Gastrocnemius medialis (tissue), 4 donors: ENCODE results near the gene TNFSF4. TPM values are rescaled to one million over a fixed set of nuclear protein-coding genes. Genes with fewer than 3 reads are reported as not detected.

Experiments
- ATAC-seq, 2 donors: fragments of 150-250 bp; one replicate each; pipeline ENCODE4 v1.9.1; 2016
- DNase-seq, 2 donors: peaks; one replicate each; pipeline ENCODE4 v3.0.0-alpha.2; 2019
- H3K27ac ChIP-seq, 4 donors: fragments of 200-600 bp; sonication (generic); 1 replicate in 1 of 4; 2 replicates in 3 of 4; pipeline ENCODE4 v1.5.1; 2016 to 2018; ENCODE audit warnings: mild to moderate bottlenecking in 2 of 4, moderate library complexity in 1 of 4
- H3K27me3 ChIP-seq, 3 donors: fragments of 200-600 bp; sonication (generic) in 2 of 3; 1 replicate in 1 of 3; 2 replicates in 2 of 3; pipeline versions ENCODE4 v1.5.1 to v1.6.0; 2016 to 2019; ENCODE audit warnings: mild to moderate bottlenecking in 1 of 3, moderate library complexity in 1 of 3
- H3K36me3 ChIP-seq, 2 donors: fragments of 200-600 bp; sonication (generic) in 1 of 2; one replicate each; pipeline ENCODE4 v1.5.1; 2017 to 2018
- H3K4me1 ChIP-seq, 2 donors: fragments of 200-600 bp; sonication (generic) in 1 of 2; one replicate each; pipeline ENCODE4 v1.5.1; 2016 to 2017; ENCODE audit warnings: mild to moderate bottlenecking in 2 of 2
- H3K4me3 ChIP-seq, 4 donors: fragments of 200-600 bp; sonication (generic) in 3 of 4; 1 replicate in 1 of 4; 2 replicates in 3 of 4; pipeline ENCODE4 v1.5.1; 2016 to 2019; ENCODE audit warnings: mild to moderate bottlenecking in 2 of 4
- H3K9me3 ChIP-seq, 3 donors: fragments of 200-600 bp; sonication (generic) in 2 of 3; 1 replicate in 1 of 3; 2 replicates in 2 of 3; pipeline ENCODE4 v1.5.1; 2016 to 2019
- POLR2A ChIP-seq, 2 donors: fragments of 450-650 bp; IDR thresholded peaks; one replicate each; pipeline ENCODE4 v1.6.1; 2017; ENCODE audit warnings: antibody characterized with exemption in 2 of 2, mild to moderate bottlenecking in 2 of 2, moderate library complexity in 2 of 2
- in situ Hi-C, 4 donors: fragments of 200-750 bp; cut with MboI; loops; one replicate each; pipeline versions ENCODE4 v1.15.0 to v1.8.0; 2017; ENCODE audit warnings: low sequenced_read_pairs in 4 of 4
- intact Hi-C: fragments of 100-400 bp; cut with DNase I; formaldehyde crosslinking; loops from one replicate; pipeline ENCODE4 v1.15.1; 2023; ENCODE audit warnings: low total_unique reads
- total RNA-seq, 4 donors: library from RNA; depleted of rRNA; stranded (reverse); fragments of >200 nt; gene quantifications; one replicate each; pipeline versions ENCODE4 v1.1.0 to v1.2.3, GENCODE V29; 2016
- TF ChIP-seq, protein P1 (sequence below), 5 experiments: fragments of 450-650 bp in 3 of 5; fragments of 200-600 bp in 2 of 5; sonication (generic) in 2 of 5; IDR thresholded peaks in 4 of 5; conservative IDR thresholded peaks in 1 of 5; 1 replicate in 4 of 5; 2 replicates in 1 of 5; pipeline ENCODE4 v1.5.1; 2016 to 2019; ENCODE audit warnings: antibody characterized with exemption in 5 of 5, mild to moderate bottlenecking in 3 of 5, moderate library complexity in 3 of 5

Gene TNFSF4
- total RNA-seq, 4 donors from 2014 or later = 0.16 to 0.25 (median 0.23) TPM; not detected in 1

DNA sequence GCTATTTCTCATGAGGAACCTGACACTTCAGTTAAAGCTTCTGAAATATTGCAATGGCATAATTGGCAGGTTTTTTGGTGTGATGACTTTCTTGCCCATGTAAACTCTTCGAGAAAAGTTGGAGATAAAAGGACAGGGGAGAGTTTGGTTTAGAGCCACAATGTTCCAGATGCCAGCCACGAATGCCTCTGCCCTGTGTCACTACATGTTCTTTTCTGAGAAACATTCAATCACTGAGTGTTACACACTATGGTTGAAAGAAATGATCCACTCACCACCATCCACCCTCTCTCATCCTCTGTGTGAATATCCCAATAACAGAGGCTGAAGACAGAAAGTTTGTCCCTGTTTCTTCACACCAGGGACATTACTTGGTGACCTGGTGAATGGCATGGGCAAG lies 66.4 kb downstream of the TNFSF4 start:
- H3K4me1 ChIP-seq = no peaks in the 10 kb centered on the region
- no peaks in the 10 kb centered on the region for H3K9me3 ChIP-seq
- in situ Hi-C loops (no loop called here), intact Hi-C loops (no loop called here)
- no peak overlapping the region for H3K4me3 ChIP-seq
- TF ChIP-seq POLR2A (IDR thresholded peaks at IDR 0.05) = no peak
- TF ChIP-seq, protein P1, sequence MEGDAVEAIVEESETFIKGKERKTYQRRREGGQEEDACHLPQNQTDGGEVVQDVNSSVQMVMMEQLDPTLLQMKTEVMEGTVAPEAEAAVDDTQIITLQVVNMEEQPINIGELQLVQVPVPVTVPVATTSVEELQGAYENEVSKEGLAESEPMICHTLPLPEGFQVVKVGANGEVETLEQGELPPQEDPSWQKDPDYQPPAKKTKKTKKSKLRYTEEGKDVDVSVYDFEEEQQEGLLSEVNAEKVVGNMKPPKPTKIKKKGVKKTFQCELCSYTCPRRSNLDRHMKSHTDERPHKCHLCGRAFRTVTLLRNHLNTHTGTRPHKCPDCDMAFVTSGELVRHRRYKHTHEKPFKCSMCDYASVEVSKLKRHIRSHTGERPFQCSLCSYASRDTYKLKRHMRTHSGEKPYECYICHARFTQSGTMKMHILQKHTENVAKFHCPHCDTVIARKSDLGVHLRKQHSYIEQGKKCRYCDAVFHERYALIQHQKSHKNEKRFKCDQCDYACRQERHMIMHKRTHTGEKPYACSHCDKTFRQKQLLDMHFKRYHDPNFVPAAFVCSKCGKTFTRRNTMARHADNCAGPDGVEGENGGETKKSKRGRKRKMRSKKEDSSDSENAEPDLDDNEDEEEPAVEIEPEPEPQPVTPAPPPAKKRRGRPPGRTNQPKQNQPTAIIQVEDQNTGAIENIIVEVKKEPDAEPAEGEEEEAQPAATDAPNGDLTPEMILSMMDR (IDR thresholded peaks at IDR 0.05 in 4 of 5, conservative IDR thresholded peaks at IDR 0.05 in 1 of 5) = no peak
- H3K36me3 ChIP-seq = no peaks in the 10 kb centered on the region
- ATAC-seq (no peak), DNase-seq (no peak)
- H3K27me3 ChIP-seq = no peaks in the 10 kb centered on the region
- H3K27ac ChIP-seq = no peak overlapping the region

DNA sequence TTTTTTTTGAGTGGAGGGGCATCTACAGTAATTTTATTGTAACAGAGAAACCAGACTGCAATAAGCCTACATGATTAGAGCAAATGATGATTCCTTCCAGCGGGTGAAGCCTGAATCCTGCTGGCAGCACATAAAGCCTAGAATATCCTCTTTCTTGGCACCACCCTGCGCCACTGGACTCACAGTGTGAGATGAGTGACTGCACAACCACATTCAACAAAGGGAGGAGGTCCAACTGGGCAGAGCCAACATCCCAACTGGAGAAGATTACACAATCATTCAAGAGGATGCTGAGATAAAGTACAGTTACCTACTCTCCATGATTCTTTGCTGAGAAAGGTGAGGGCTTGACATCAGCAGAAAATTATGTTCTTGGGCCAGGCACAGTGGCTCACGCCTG lies 67.4 kb downstream of the TNFSF4 start:
- H3K36me3 ChIP-seq = no peaks in the 10 kb centered on the region
- intact Hi-C loops = no loop called here
- ATAC-seq (no peak), DNase-seq (no peak)
- no peak overlapping the region for H3K27ac ChIP-seq
- no peaks in the 10 kb centered on the region for H3K27me3 ChIP-seq
- H3K9me3 ChIP-seq = no peaks in the 10 kb centered on the region
- H3K4me3 ChIP-seq = no peak overlapping the region
- in situ Hi-C loops = no loop called here
- H3K4me1 ChIP-seq = no peaks in the 10 kb centered on the region
- TF ChIP-seq, protein P1 (IDR thresholded peaks at IDR 0.05 in 4 of 5, conservative IDR thresholded peaks at IDR 0.05 in 1 of 5) = no peak
- no peak for TF ChIP-seq POLR2A (IDR thresholded peaks at IDR 0.05)

DNA sequence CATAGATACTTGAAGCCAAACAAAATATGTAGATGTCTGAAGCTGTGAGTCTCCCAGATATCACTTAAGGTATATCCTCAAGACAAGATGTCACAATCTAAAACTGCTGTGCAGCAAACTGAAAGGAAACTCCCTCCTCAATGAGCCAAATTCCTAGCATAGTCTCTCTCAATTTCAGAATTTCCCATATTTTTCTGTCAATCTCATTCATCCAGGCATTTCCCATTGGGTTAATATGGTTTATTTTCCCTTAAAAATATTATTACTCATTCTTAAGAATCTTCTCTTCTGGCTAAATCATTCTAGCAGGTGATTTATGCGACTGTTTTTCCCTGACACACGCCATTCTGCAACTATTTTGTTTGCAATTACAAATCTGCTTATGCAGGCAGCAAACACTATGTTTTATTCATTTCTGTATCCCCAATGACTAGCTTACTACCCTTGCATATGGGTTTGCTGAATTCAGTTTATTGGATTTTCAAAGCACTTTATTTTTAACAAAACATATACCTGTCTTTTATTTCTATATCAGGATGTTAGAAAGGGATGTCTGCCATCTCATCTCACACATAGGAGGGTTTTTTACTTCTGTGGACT lies 69.9 kb downstream of the TNFSF4 start:
- H3K36me3 ChIP-seq = no peaks in the 10 kb centered on the region
- ATAC-seq = no peak
- TF ChIP-seq, protein P1 (IDR thresholded peaks at IDR 0.05 in 4 of 5, conservative IDR thresholded peaks at IDR 0.05 in 1 of 5) = no peak
- no peak for TF ChIP-seq POLR2A (IDR thresholded peaks at IDR 0.05)

DNA sequence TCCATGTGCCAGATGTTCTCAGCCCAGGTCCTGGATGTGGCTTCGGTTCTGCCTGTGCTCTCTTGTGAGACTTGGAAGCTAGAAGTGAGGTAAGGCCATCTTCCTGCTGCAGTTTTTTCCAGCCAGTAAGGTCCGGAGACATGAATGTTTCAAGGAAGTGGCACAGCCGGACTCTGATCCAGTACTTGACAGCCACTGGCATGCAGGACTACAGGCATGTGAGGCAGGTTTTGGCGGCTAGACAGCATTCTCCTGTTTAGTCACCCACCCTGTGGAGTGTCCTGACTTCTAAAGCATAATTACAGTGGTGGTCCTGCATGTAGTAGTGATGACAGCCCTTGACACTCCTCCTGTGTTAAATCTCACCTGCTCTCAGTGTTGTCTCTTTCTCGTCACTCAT lies 72.3 kb downstream of the TNFSF4 start:
- Histone ChIP-seq H3K9me3 (no peaks in the 10 kb centered on the region), H3K36me3 (no peaks in the 10 kb centered on the region), H3K4me3 (no peak overlapping the region), H3K27ac (no peak overlapping the region), H3K27me3 (no peaks in the 10 kb centered on the region), H3K4me1 (no peaks in the 10 kb centered on the region)
- no peak for DNase-seq
- in situ Hi-C loops (no loop called here), intact Hi-C loops (no loop called here)
- TF ChIP-seq POLR2A (IDR thresholded peaks at IDR 0.05) = no peak
- TF ChIP-seq, protein P1 (IDR thresholded peaks at IDR 0.05 in 4 of 5, conservative IDR thresholded peaks at IDR 0.05 in 1 of 5) = no peak
- no peak for ATAC-seq

More for the DNA sequence above, 69.9 kb downstream of the TNFSF4 start:
- Histone ChIP-seq H3K4me3 (no peak overlapping the region), H3K27me3 (no peaks in the 10 kb centered on the region), H3K9me3 (no peaks in the 10 kb centered on the region), H3K27ac (no peak overlapping the region), H3K4me1 (no peaks in the 10 kb centered on the region)
- no peak for DNase-seq
- in situ Hi-C loops (no loop called here), intact Hi-C loops (no loop called here)

DNA sequence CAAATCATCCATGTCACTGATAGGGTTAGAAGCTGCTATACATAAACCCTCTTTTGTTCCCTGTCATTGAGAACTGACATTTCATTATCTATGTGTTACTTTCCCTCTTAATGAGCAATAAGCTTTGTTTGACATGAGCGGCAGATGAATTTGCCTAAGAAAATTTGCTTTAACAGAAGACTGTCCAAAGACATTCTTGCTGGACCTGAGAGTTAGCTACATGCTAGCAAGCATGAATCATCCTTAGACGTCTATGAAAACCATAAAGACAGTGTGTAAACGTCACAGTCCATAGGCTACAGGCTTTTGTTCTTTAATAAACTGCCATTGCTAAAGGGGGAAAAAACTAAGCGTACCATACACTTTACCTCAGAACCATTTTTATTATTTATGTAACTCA lies 73.1 kb downstream of the TNFSF4 start:
- in situ Hi-C loops (no loop called here), intact Hi-C loops (no loop called here)
- no peaks in the 10 kb centered on the region for H3K36me3 ChIP-seq
- ATAC-seq (no peak), DNase-seq (no peak)
- H3K4me1 ChIP-seq = no peaks in the 10 kb centered on the region
- TF ChIP-seq, protein P1 (IDR thresholded peaks at IDR 0.05 in 4 of 5, conservative IDR thresholded peaks at IDR 0.05 in 1 of 5) = no peak
- TF ChIP-seq POLR2A (IDR thresholded peaks at IDR 0.05) = no peak
- H3K27me3 ChIP-seq = no peaks in the 10 kb centered on the region
- no peaks in the 10 kb centered on the region for H3K9me3 ChIP-seq
- no peak overlapping the region for H3K27ac ChIP-seq
- no peak overlapping the region for H3K4me3 ChIP-seq
